ENCODE results near the gene CFAP61.

Gene CFAP61

GRCh38 chr20:20038586-20038985 lies 13.7 kb upstream of the CFAP61 start:
- DNase-seq: no peak

GRCh38 chr20:20039752-20040387 lies 12.5 kb upstream of the CFAP61 start:
- DNase-seq: no peak

GRCh38 chr20:20051767-20052073 lies 612 bp upstream of the CFAP61 start:
- DNase-seq: no peak

GRCh38 chr20:20060234-20060998 lies 8.1 kb downstream of the CFAP61 start:
- no peak for DNase-seq

GRCh38 chr20:20063941-20064702 lies 11.8 kb downstream of the CFAP61 start:
- DNase-seq: no peak

- DNase-seq: no peak
These were observed 13.0 kb downstream of the CFAP61 start for GRCh38 chr20:20065361-20065760.

- DNase-seq: no peak
These were observed 18.8 kb downstream of the CFAP61 start for GRCh38 chr20:20070871-20071726.

- DNase-seq: no peak
These were observed 21.6 kb downstream of the CFAP61 start for GRCh38 chr20:20073801-20074371.

- no peak for DNase-seq
These were observed 22.7 kb downstream of the CFAP61 start for GRCh38 chr20:20075032-20075431.

- no peak for DNase-seq
These were observed 24.1 kb downstream of the CFAP61 start for GRCh38 chr20:20076297-20077065.

GRCh38 chr20:20078041-20078440 lies 25.7 kb downstream of the CFAP61 start:
- DNase-seq: no peak

- DNase-seq: no peak
These were observed 26.9 kb downstream of the CFAP61 start for GRCh38 chr20:20079102-20079784.

- DNase-seq: no peak
These were observed 31.5 kb downstream of the CFAP61 start for GRCh38 chr20:20083807-20084206.

GRCh38 chr20:20084296-20084752 lies 32.0 kb downstream of the CFAP61 start:
- no peak for DNase-seq

- no peak for DNase-seq
These were observed 32.7 kb downstream of the CFAP61 start for GRCh38 chr20:20085071-20085470.

- no peak for DNase-seq
These were observed 33.5 kb downstream of the CFAP61 start for GRCh38 chr20:20085812-20086211.

- no peak for DNase-seq
These were observed 36.7 kb downstream of the CFAP61 start for GRCh38 chr20:20089018-20089417.

GRCh38 chr20:20089939-20090338 lies 37.6 kb downstream of the CFAP61 start:
- no peak for DNase-seq

- DNase-seq: no peak
These were observed 40.5 kb downstream of the CFAP61 start for GRCh38 chr20:20092827-20093226.

- no peak for DNase-seq
These were observed 42.1 kb downstream of the CFAP61 start for GRCh38 chr20:20094410-20094809.

All from activated CD4-positive, CD25-positive, alpha-beta regulatory T cell treated with anti-CD3 and anti-CD28 coated beads, Interleukin-2, amount 50 U/mL, for 72 hours (primary cell).